ENCODE data around the gene VDAC2. TPM values are rescaled to one million over a fixed set of nuclear protein-coding genes. Genes with fewer than 3 reads are reported as not detected.

Gene VDAC2
- total RNA-seq, 1 experiment from 2014 or later, result 340 TPM

- in situ Hi-C loops (cut with HindIII; ENCODE audit: low pct_unique_long_range_greater_than_20kb, low sequenced_read_pairs) (no loop called here), intact Hi-C loops (cut with micrococcal nuclease; ENCODE audit: unreplicated experiment) (no loop called here)
- Histone ChIP-seq H3K27ac (ENCODE audit: low read length) (no peak overlapping the region), H3K4me1 (ENCODE audit: control insufficient read depth, insufficient read depth, low read length) (peaks cover 9% of the 10 kb centered on the region), H3K36me3 (ENCODE audit: control insufficient read depth, insufficient read depth, low read length) (no peaks in the 10 kb centered on the region), H3K27me3 (ENCODE audit: control insufficient read depth, insufficient read depth, low read length) (no peaks in the 10 kb centered on the region), H3K4me3 (ENCODE audit: low read depth in 2 of 2, low read length in 2 of 2) (no peak overlapping the region), H3K9me3 (ENCODE audit: control insufficient read depth, insufficient read depth, low read depth, low read length) (no peaks in the 10 kb centered on the region)
- DNase-seq (ENCODE audit: low read depth, low spot score) (no peak), ATAC-seq (no peak)
- TF ChIP-seq SIN3A (IDR thresholded peaks at IDR 0.05; ENCODE audit: borderline replicate concordance, insufficient read depth, low read depth, low read length), result no peak
- no peak for TF ChIP-seq TCF7L2 (IDR thresholded peaks at IDR 0.05; ENCODE audit: low read depth, low read length)
- TF ChIP-seq, protein P1, sequence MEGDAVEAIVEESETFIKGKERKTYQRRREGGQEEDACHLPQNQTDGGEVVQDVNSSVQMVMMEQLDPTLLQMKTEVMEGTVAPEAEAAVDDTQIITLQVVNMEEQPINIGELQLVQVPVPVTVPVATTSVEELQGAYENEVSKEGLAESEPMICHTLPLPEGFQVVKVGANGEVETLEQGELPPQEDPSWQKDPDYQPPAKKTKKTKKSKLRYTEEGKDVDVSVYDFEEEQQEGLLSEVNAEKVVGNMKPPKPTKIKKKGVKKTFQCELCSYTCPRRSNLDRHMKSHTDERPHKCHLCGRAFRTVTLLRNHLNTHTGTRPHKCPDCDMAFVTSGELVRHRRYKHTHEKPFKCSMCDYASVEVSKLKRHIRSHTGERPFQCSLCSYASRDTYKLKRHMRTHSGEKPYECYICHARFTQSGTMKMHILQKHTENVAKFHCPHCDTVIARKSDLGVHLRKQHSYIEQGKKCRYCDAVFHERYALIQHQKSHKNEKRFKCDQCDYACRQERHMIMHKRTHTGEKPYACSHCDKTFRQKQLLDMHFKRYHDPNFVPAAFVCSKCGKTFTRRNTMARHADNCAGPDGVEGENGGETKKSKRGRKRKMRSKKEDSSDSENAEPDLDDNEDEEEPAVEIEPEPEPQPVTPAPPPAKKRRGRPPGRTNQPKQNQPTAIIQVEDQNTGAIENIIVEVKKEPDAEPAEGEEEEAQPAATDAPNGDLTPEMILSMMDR (IDR thresholded peaks at IDR 0.05), result no peak
- TF ChIP-seq POLR2AphosphoS5 (IDR thresholded peaks at IDR 0.05; ENCODE audit: low read depth, low read length), result no peak
- TF ChIP-seq, protein P2, sequence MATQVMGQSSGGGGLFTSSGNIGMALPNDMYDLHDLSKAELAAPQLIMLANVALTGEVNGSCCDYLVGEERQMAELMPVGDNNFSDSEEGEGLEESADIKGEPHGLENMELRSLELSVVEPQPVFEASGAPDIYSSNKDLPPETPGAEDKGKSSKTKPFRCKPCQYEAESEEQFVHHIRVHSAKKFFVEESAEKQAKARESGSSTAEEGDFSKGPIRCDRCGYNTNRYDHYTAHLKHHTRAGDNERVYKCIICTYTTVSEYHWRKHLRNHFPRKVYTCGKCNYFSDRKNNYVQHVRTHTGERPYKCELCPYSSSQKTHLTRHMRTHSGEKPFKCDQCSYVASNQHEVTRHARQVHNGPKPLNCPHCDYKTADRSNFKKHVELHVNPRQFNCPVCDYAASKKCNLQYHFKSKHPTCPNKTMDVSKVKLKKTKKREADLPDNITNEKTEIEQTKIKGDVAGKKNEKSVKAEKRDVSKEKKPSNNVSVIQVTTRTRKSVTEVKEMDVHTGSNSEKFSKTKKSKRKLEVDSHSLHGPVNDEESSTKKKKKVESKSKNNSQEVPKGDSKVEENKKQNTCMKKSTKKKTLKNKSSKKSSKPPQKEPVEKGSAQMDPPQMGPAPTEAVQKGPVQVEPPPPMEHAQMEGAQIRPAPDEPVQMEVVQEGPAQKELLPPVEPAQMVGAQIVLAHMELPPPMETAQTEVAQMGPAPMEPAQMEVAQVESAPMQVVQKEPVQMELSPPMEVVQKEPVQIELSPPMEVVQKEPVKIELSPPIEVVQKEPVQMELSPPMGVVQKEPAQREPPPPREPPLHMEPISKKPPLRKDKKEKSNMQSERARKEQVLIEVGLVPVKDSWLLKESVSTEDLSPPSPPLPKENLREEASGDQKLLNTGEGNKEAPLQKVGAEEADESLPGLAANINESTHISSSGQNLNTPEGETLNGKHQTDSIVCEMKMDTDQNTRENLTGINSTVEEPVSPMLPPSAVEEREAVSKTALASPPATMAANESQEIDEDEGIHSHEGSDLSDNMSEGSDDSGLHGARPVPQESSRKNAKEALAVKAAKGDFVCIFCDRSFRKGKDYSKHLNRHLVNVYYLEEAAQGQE (IDR thresholded peaks at IDR 0.05; ENCODE audit: insufficient read depth in 1 of 2, low read depth in 2 of 2, low read length in 1 of 2), result no peak
- ChIA-PET POLR2A (interaction anchor here (0.6 kb wide), 1 partner anchor 126 kb away, joined by 5 read pairs; no protein-coding TSS in a partner anchor), CTCF (no interaction called here)
- no TSS peak for BruUV-seq (replicated peaks)
These were observed 27.8 kb downstream of the VDAC2 start for GRCh38 chr10:75238182-75239095.

DNA sequence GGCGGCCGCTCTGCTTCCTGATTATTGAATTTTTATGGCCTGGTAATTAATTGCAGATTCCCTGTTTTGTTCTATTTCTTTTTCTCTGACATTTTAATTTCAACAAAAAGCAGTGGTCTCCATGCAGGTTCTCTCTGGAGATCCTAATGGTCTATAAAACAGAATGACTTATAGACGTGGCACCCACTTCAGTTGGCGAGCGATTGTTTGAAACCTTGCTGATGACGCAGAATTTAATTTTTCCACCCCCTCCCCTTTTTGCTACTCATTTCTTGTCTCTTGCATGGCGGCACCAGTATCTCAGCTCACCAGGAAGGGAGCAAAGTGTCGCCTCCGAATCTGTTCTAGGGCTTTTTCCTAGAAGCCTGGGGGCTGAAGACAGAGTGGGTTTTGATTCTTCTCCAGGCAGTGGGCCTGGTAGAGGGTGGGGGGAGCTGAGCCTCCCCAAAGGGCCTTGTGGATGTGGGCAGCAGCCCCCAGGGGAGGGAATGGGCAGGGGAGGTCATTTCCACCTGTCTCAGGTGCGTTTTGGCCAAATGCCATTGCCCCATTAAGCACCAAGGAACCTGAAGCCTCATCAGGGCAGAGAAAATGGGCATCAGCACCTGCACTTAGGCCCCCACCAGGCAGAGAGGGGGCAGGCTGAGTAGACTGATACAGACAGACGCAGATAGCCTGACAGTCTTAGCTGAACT is 28.6 kb downstream of the VDAC2 start:
- H3K4me1 ChIP-seq (ENCODE audit: control insufficient read depth, insufficient read depth, low read length), result peaks cover 5% of the 10 kb centered on the region; the same call in 1 of the 2 replicates
- intact Hi-C loops (cut with micrococcal nuclease; ENCODE audit: unreplicated experiment) (no loop called here), in situ Hi-C loops (cut with HindIII; ENCODE audit: low pct_unique_long_range_greater_than_20kb, low sequenced_read_pairs) (no loop called here)
- no peak overlapping the region for H3K27ac ChIP-seq (ENCODE audit: low read length)
- ChIA-PET POLR2A (no interaction called here), CTCF (no interaction called here)
- TF ChIP-seq POLR2AphosphoS5 (IDR thresholded peaks at IDR 0.05; ENCODE audit: low read depth, low read length) (no peak), TCF7L2 (IDR thresholded peaks at IDR 0.05; ENCODE audit: low read depth, low read length) (no peak), SIN3A (IDR thresholded peaks at IDR 0.05; ENCODE audit: borderline replicate concordance, insufficient read depth, low read depth, low read length) (no peak)
- TF ChIP-seq, protein P2 (IDR thresholded peaks at IDR 0.05; ENCODE audit: insufficient read depth in 1 of 2, low read depth in 2 of 2, low read length in 1 of 2), result no peak
- TF ChIP-seq, protein P1 (IDR thresholded peaks at IDR 0.05), result no peak
- ATAC-seq, result no peak
- no peaks in the 10 kb centered on the region for H3K36me3 ChIP-seq (ENCODE audit: control insufficient read depth, insufficient read depth, low read length)
- DNase-seq (ENCODE audit: low read depth, low spot score), result no peak
- no peak overlapping the region for H3K4me3 ChIP-seq (ENCODE audit: low read depth in 2 of 2, low read length in 2 of 2)
- no peaks in the 10 kb centered on the region for H3K27me3 ChIP-seq (ENCODE audit: control insufficient read depth, insufficient read depth, low read length)
- BruUV-seq (replicated peaks), result no TSS peak
- no peaks in the 10 kb centered on the region for H3K9me3 ChIP-seq (ENCODE audit: control insufficient read depth, insufficient read depth, low read depth, low read length)
